ENCODE results near the gene CCK. TPM values are rescaled to one million over a fixed set of nuclear protein-coding genes. Genes with fewer than 3 reads are reported as not detected.

Gene CCK
- total RNA-seq, 1 donor from 2014 or later = 1.1 TPM

- no peak overlapping the region for H3K4me3 Mint-ChIP-seq
- H3K4me1 Mint-ChIP-seq = peaks cover 3% of the 10 kb centered on the region
- Histone ChIP-seq H3K27me3 (no peaks in the 10 kb centered on the region), H3K9me3 (ENCODE audit: low read depth) (no peaks in the 10 kb centered on the region), H4K20me1 (ENCODE audit: low read depth) (no peaks in the 10 kb centered on the region), H3K79me2 (ENCODE audit: low read depth) (no peaks in the 10 kb centered on the region), H3K36me3 (no peaks in the 10 kb centered on the region), H3F3A (ENCODE audit: low read depth) (no peaks in the 10 kb centered on the region), H2AFZ (replicated peaks) (no peak overlapping the region), H3K4me1 (no peaks in the 10 kb centered on the region), H3K4me3 (no peak overlapping the region), H3K4me2 (no peak overlapping the region), H3K27ac (no peak overlapping the region), H3K9ac (no peak overlapping the region)
- H3K27me3 Mint-ChIP-seq (ENCODE audit: insufficient read depth, low read depth) = peaks cover 5% of the 10 kb centered on the region
- H3K27ac Mint-ChIP-seq = no peak overlapping the region
- no peaks in the 10 kb centered on the region for H3K9me3 Mint-ChIP-seq
- no peak for DNase-seq (ENCODE audit: low spot score)
- H3K36me3 Mint-ChIP-seq = no peaks in the 10 kb centered on the region
- TF ChIP-seq CTCF (IDR thresholded peaks at IDR 0.05) = no peak
- no peak for TF ChIP-seq EZH2 (IDR thresholded peaks at IDR 0.05)
- TF ChIP-seq EZH2phosphoT487 (IDR thresholded peaks at IDR 0.05) = no peak
Measured at GRCh38 chr3:42306499-42306898, 40.5 kb upstream of the CCK start.

- no peaks in the 10 kb centered on the region for H3K4me1 ChIP-seq
- Mint-ChIP-seq H3K27me3 (ENCODE audit: insufficient read depth, low read depth) (peaks cover 14% of the 10 kb centered on the region), H3K36me3 (no peaks in the 10 kb centered on the region), H3K9me3 (no peaks in the 10 kb centered on the region), H3K27ac (no peak overlapping the region), H3K4me1 (no peaks in the 10 kb centered on the region), H3K4me3 (no peak overlapping the region)
- H3F3A ChIP-seq (ENCODE audit: low read depth) = no peaks in the 10 kb centered on the region
- no peaks in the 10 kb centered on the region for H3K36me3 ChIP-seq
- peaks cover 5% of the 10 kb centered on the region for H4K20me1 ChIP-seq (ENCODE audit: low read depth)
- H3K9ac ChIP-seq = no peak overlapping the region
- H2AFZ ChIP-seq (replicated peaks) = no peak overlapping the region
- no peak for TF ChIP-seq EZH2phosphoT487 (IDR thresholded peaks at IDR 0.05)
- no peak for TF ChIP-seq EZH2 (IDR thresholded peaks at IDR 0.05)
- no peak for TF ChIP-seq CTCF (IDR thresholded peaks at IDR 0.05)
- H3K4me2 ChIP-seq = no peak overlapping the region
- H3K9me3 ChIP-seq (ENCODE audit: low read depth) = no peaks in the 10 kb centered on the region
- no peaks in the 10 kb centered on the region for H3K79me2 ChIP-seq (ENCODE audit: low read depth)
- no peak for DNase-seq (ENCODE audit: low spot score)
- H3K27me3 ChIP-seq = no peaks in the 10 kb centered on the region
- no peak overlapping the region for H3K27ac ChIP-seq
- H3K4me3 ChIP-seq = no peak overlapping the region
Measured at GRCh38 chr3:42302924-42303634, 37.1 kb upstream of the CCK start.

- Mint-ChIP-seq H3K27me3 (ENCODE audit: insufficient read depth, low read depth) (peaks cover 18% of the 10 kb centered on the region), H3K27ac (no peak overlapping the region), H3K36me3 (no peaks in the 10 kb centered on the region), H3K4me1 (no peaks in the 10 kb centered on the region), H3K4me3 (no peak overlapping the region), H3K9me3 (no peaks in the 10 kb centered on the region)
- no peak for TF ChIP-seq EZH2 (IDR thresholded peaks at IDR 0.05)
- no peak for TF ChIP-seq EZH2phosphoT487 (IDR thresholded peaks at IDR 0.05)
- TF ChIP-seq CTCF (IDR thresholded peaks at IDR 0.05) = no peak
- Histone ChIP-seq H2AFZ (replicated peaks) (no peak overlapping the region), H3K36me3 (no peaks in the 10 kb centered on the region), H3K27ac (no peak overlapping the region), H3K9ac (no peak overlapping the region), H3K4me1 (no peaks in the 10 kb centered on the region), H3K79me2 (ENCODE audit: low read depth) (no peaks in the 10 kb centered on the region), H3K4me3 (no peak overlapping the region), H3K27me3 (no peaks in the 10 kb centered on the region), H4K20me1 (ENCODE audit: low read depth) (peaks cover 5% of the 10 kb centered on the region), H3K9me3 (ENCODE audit: low read depth) (no peaks in the 10 kb centered on the region), H3F3A (ENCODE audit: low read depth) (no peaks in the 10 kb centered on the region), H3K4me2 (no peak overlapping the region)
- no peak for DNase-seq (ENCODE audit: low spot score)
Measured at GRCh38 chr3:42301446-42302175, 35.6 kb upstream of the CCK start.

All from neural progenitor cell (in vitro differentiated cells).